H1 (cell line): ENCODE measurements around the gene KCNH1. TPM values are rescaled to one million over a fixed set of nuclear protein-coding genes. Genes with fewer than 3 reads are reported as not detected.

ENCODE experiments used
- ATF2 ChIP-seq: IDR thresholded peaks from 2 replicates; pipeline ENCODE4 v1.6.1; 2012; ENCODE audit warnings: low read length, inconsistent platforms
- ATF3 ChIP-seq: IDR thresholded peaks from 2 replicates; pipeline ENCODE4 v1.6.1; 2011; ENCODE audit warnings: low read depth, mild to moderate bottlenecking, low read length; ENCODE audit not compliant: insufficient read depth
- BACH1 ChIP-seq: IDR thresholded peaks from 2 replicates; pipeline ENCODE4 v1.6.1; 2012; ENCODE audit warnings: low read length, improper control_type of control experiment
- JUN ChIP-seq: IDR thresholded peaks from 2 replicates; pipeline ENCODE4 v1.6.1; 2011; ENCODE audit warnings: low read depth, mild to moderate bottlenecking, improper control_type of control experiment, low read length
- TAF1 ChIP-seq: IDR thresholded peaks from 2 replicates; pipeline ENCODE4 v1.6.1; 2011; ENCODE audit warnings: mild to moderate bottlenecking, low read depth, low read length
- YY1 ChIP-seq: IDR thresholded peaks from 2 replicates; pipeline ENCODE4 v1.6.1; 2011; ENCODE audit warnings: low read depth, mild to moderate bottlenecking, low read length
- polyA plus RNA-seq, 7 experiments: library from polyadenylated mRNA; depleted of rRNA in 3 of 7; stranded (reverse) in 5 of 7; unstranded in 2 of 7; fragments of >200 nt in 5 of 7; fragments of 200-250 nt in 2 of 7; gene quantifications; 1 replicate in 5 of 7; 2 replicates in 1 of 7; 4 replicates in 1 of 7; pipeline versions ENCODE4 v1.2.1 to v1.2.3, GENCODE V29; 2011 to 2013; ENCODE audit warnings: missing spikeins in 2 of 7, mixed read lengths in 2 of 7
- total RNA-seq: library from RNA; stranded (reverse); fragmentation: NEBNext Ultra II Directional; extraction: Animal tissue kit (Norgen Biotek cat#: 25700); gene quantifications from 2 replicates; pipeline ENCODE4 v1.2.1, GENCODE V29; 2021

The KCNH1 gene
- total and polyA plus RNA-seq, 2 of the 8 experiments (the other 6 are each of a cell fraction or from before 2014, with no cell fraction given), result 0.27 to 0.34 TPM

- no peak for TF ChIP-seq JUN
- TF ChIP-seq ATF3, result no peak
- no peak for TF ChIP-seq YY1
- no peak for TF ChIP-seq BACH1
- TF ChIP-seq TAF1, result no peak
- no peak for TF ChIP-seq ATF2
Measured at GRCh38 chr1:210777914-210778313, 356.0 kb downstream of the KCNH1 start (continued).
